Kidney epithelial cell (primary cell): Measurements from ENCODE around the gene CENPT. TPM values are rescaled to one million over a fixed set of nuclear protein-coding genes. Genes with fewer than 3 reads are reported as not detected.

Experiments
- DNase-seq: peaks from one replicate; pipeline ENCODE4 v3.0.0-alpha.2; 2010; ENCODE audit warnings: low read depth
- H3K27me3 ChIP-seq: 2 replicates; pipeline ENCODE4 v1.6.0; 2011; ENCODE audit warnings: low read length; ENCODE audit not compliant: control insufficient read depth, insufficient read depth
- H3K36me3 ChIP-seq: 2 replicates; pipeline ENCODE4 v1.5.1; 2011; ENCODE audit warnings: low read length; ENCODE audit not compliant: control insufficient read depth, insufficient read depth
- H3K4me3 ChIP-seq: 2 replicates; pipeline ENCODE4 v1.5.1; 2011; ENCODE audit warnings: low read depth, mild to moderate bottlenecking, control low read depth, low read length
- CTCF ChIP-seq: IDR thresholded peaks from 2 replicates; pipeline ENCODE4 v1.5.1; 2011; ENCODE audit warnings: mild to moderate bottlenecking, moderate library complexity, low read length, control low read depth, inconsistent platforms; ENCODE audit not compliant: insufficient read depth, poor library complexity, severe bottlenecking
- total RNA-seq: library from RNA; depleted of rRNA; stranded (reverse); fragments of >200 nt; gene quantifications from 2 replicates; pipeline ENCODE4 v1.2.3, GENCODE V29; 2015

CENPT gene
- total RNA-seq, 1 donor from 2014 or later: 30.3 TPM

GRCh38 chr16:67883146-67883871, 35.8 kb upstream of the CENPT start:
- no peak for TF ChIP-seq CTCF
- Histone ChIP-seq H3K27me3 (no peaks in the 10 kb centered on the region), H3K4me3 (no peak overlapping the region), H3K36me3 (peaks cover 2% of the 10 kb centered on the region)
- no peak for DNase-seq

GRCh38 chr16:67882374-67883145, 35.1 kb upstream of the CENPT start:
- Histone ChIP-seq H3K36me3 (peaks cover 2% of the 10 kb centered on the region), H3K4me3 (no peak overlapping the region), H3K27me3 (no peaks in the 10 kb centered on the region)
- DNase-seq: no peak
- no peak for TF ChIP-seq CTCF

- TF ChIP-seq CTCF: no peak
- H3K4me3 ChIP-seq: no peak overlapping the region
- H3K36me3 ChIP-seq: peaks cover 4% of the 10 kb centered on the region
- no peaks in the 10 kb centered on the region for H3K27me3 ChIP-seq
- no peak for DNase-seq
These were observed 34.2 kb upstream of the CENPT start for GRCh38 chr16:67881621-67882161.

GRCh38 chr16:67880584-67880983, 33.1 kb upstream of the CENPT start:
- no peak for TF ChIP-seq CTCF
- Histone ChIP-seq H3K4me3 (no peak overlapping the region), H3K27me3 (no peaks in the 10 kb centered on the region), H3K36me3 (peaks cover 4% of the 10 kb centered on the region)
- no peak for DNase-seq

GRCh38 chr16:67879936-67880335, 32.4 kb upstream of the CENPT start:
- no peak for TF ChIP-seq CTCF
- Histone ChIP-seq H3K36me3 (peaks cover 4% of the 10 kb centered on the region), H3K4me3 (no peak overlapping the region), H3K27me3 (no peaks in the 10 kb centered on the region)
- DNase-seq: no peak
